Embryonic facial prominence (tissue), 1 donor: ENCODE measurements around the gene SFRP2.

Experiments
- DNase-seq: peaks from one replicate; pipeline ENCODE4 v3.0.0-alpha.2; 2016; ENCODE audit errors: extremely low spot score

The SFRP2 gene

GRCh38 chr4:153766758-153767157 lies 22.1 kb downstream of the SFRP2 start:
- DNase-seq = no peak

- no peak for DNase-seq
These were observed 23.0 kb downstream of the SFRP2 start for GRCh38 chr4:153765894-153766293.

- no peak for DNase-seq
These were observed 24.1 kb downstream of the SFRP2 start for GRCh38 chr4:153764601-153765368.

GRCh38 chr4:153763404-153763803 lies 25.5 kb downstream of the SFRP2 start:
- DNase-seq = no peak

GRCh38 chr4:153759407-153760316 lies 29.2 kb downstream of the SFRP2 start, which contains the start of gene RNF175:
Gene RNF175 (minus strand): TSS chr4:153760024. CDS start chr4:153759862, 162 bp downstream.
- no peak for DNase-seq

GRCh38 chr4:153758688-153759406 lies 30.0 kb downstream of the SFRP2 start:
- no peak for DNase-seq

- DNase-seq = no peak
These were observed 30.7 kb downstream of the SFRP2 start for GRCh38 chr4:153758136-153758535.

- DNase-seq = no peak
These were observed 31.5 kb downstream of the SFRP2 start for GRCh38 chr4:153757407-153757806.

GRCh38 chr4:153755186-153755585 lies 33.7 kb downstream of the SFRP2 start:
- no peak for DNase-seq

- DNase-seq = no peak
These were observed 38.6 kb downstream of the SFRP2 start for GRCh38 chr4:153750197-153750817.

GRCh38 chr4:153748378-153748777 lies 40.5 kb downstream of the SFRP2 start:
- DNase-seq = no peak

GRCh38 chr4:153747406-153747955 lies 41.4 kb downstream of the SFRP2 start:
- DNase-seq = no peak

- DNase-seq = no peak
These were observed 43.2 kb downstream of the SFRP2 start for GRCh38 chr4:153745651-153746050.

- DNase-seq = no peak
These were observed 47.3 kb downstream of the SFRP2 start for GRCh38 chr4:153741541-153741940.

- DNase-seq = no peak
These were observed 52.9 kb downstream of the SFRP2 start for GRCh38 chr4:153735906-153736461.

- no peak for DNase-seq
These were observed 55.0 kb downstream of the SFRP2 start for GRCh38 chr4:153733751-153734448.

GRCh38 chr4:153731239-153731638 lies 57.6 kb downstream of the SFRP2 start:
- peak; percentile 58 for DNase-seq
